Panc1 (cell line): ENCODE measurements around the gene FKTN. TPM values are rescaled to one million over a fixed set of nuclear protein-coding genes. Genes with fewer than 3 reads are reported as not detected.

ENCODE experiments used
- ATAC-seq: fragments of 200-7000 bp; cut with Tn5 transposase; 2 replicates; pipeline ENCODE4 v1.9.1; 2020; ENCODE audit warnings: mild to moderate bottlenecking, moderate library complexity
- BruUV-seq: library from RNA; stranded (reverse); fragments of 400-500 nt; replicated peaks from 2 replicates; lab custom pipeline; 2021; lab: Mats Ljungman, UMichigan
- CTCF ChIA-PET: fragments of 300-600 bp; sonication (Branson Sonifier 250); formaldehyde crosslinking; loops from one replicate; lab custom pipeline; 2022; ENCODE audit warnings: antibody characterized with exemption; lab: Charles Lee
- POLR2A ChIA-PET: fragments of 300-600 bp; sonication (Branson Sonifier 250); formaldehyde crosslinking; loops from one replicate; lab custom pipeline; 2022; ENCODE audit warnings: antibody characterized with exemption; lab: Charles Lee
- DNase-seq: peaks from one replicate; pipeline ENCODE4 v3.0.0-alpha.2; 2010; ENCODE audit warnings: low read depth, low spot score
- H3K27ac ChIP-seq: 2 replicates; pipeline ENCODE4 v1.5.1; 2011; ENCODE audit warnings: mild to moderate bottlenecking, low read length, inconsistent platforms
- H3K27me3 ChIP-seq: fragments of 200-500 bp; sonication (Bioruptor generic); 2 replicates; pipeline ENCODE4 v1.6.0; 2014; ENCODE audit warnings: low read length, inconsistent platforms; ENCODE audit not compliant: control insufficient read depth, insufficient read depth
- H3K36me3 ChIP-seq: fragments of 200-500 bp; sonication (Bioruptor generic); 2 replicates; pipeline ENCODE4 v1.5.1; 2014; ENCODE audit warnings: inconsistent platforms, mild to moderate bottlenecking, low read length, moderate library complexity; ENCODE audit not compliant: control insufficient read depth, insufficient read depth
- H3K4me1 ChIP-seq: 2 replicates; pipeline ENCODE4 v1.5.1; 2011; ENCODE audit warnings: inconsistent platforms, mild to moderate bottlenecking, low read length, moderate library complexity; ENCODE audit not compliant: control insufficient read depth, insufficient read depth
- H3K4me3 ChIP-seq, 2 experiments: 2 replicates each; pipeline ENCODE4 v1.5.1; 2011 to 2012; ENCODE audit warnings: low read depth in 2 of 2, low read length in 2 of 2, mild to moderate bottlenecking in 2 of 2, inconsistent platforms in 1 of 2, moderate library complexity in 1 of 2
- H3K9me3 ChIP-seq: fragments of 200-500 bp; sonication (Bioruptor generic); 2 replicates; pipeline ENCODE4 v1.5.1; 2014; ENCODE audit warnings: low read depth, mild to moderate bottlenecking, inconsistent platforms, low read length, moderate library complexity; ENCODE audit not compliant: control insufficient read depth, insufficient read depth
- POLR2AphosphoS5 ChIP-seq: IDR thresholded peaks from 2 replicates; pipeline ENCODE4 v1.6.1; 2012; ENCODE audit warnings: mild to moderate bottlenecking, low read depth, low read length, moderate library complexity
- SIN3A ChIP-seq: IDR thresholded peaks from 2 replicates; pipeline ENCODE4 v1.6.1; 2012; ENCODE audit warnings: low read depth, mild to moderate bottlenecking, low read length, moderate library complexity, borderline replicate concordance; ENCODE audit not compliant: insufficient read depth
- TCF7L2 ChIP-seq: IDR thresholded peaks from 2 replicates; pipeline ENCODE4 v1.6.1; 2011; ENCODE audit warnings: mild to moderate bottlenecking, low read depth, low read length, inconsistent platforms
- in situ Hi-C: cut with HindIII; loops from 2 replicates; pipeline ENCODE4 v1.10.0; 2016; ENCODE audit warnings: low sequenced_read_pairs, low pct_unique_long_range_greater_than_20kb
- intact Hi-C: fragments of 100-400 bp; cut with micrococcal nuclease; formaldehyde crosslinking; loops from one replicate; pipeline ENCODE4 v1.10.0; 2022; ENCODE audit not compliant: unreplicated experiment
- total RNA-seq: library from RNA; stranded (reverse); gene quantifications from one replicate; pipeline ENCODE4 v1.2.1, GENCODE V29; 2021; ENCODE audit not compliant: unreplicated experiment
- TF ChIP-seq, protein P1 (sequence below), 2 experiments: IDR thresholded peaks; 2 replicates each; pipeline ENCODE4 v1.6.1; 2011 to 2012; ENCODE audit warnings: low read depth in 2 of 2, control low read depth in 1 of 2, low read length in 1 of 2, mild to moderate bottlenecking in 1 of 2, moderate library complexity in 1 of 2; ENCODE audit not compliant: insufficient read depth in 1 of 2
- TF ChIP-seq, protein P2 (sequence below): fragments of 450-650 bp; IDR thresholded peaks from 2 replicates; pipeline ENCODE4 v1.5.1; 2017; ENCODE audit warnings: mild to moderate bottlenecking

The FKTN gene
- total RNA-seq, 1 experiment from 2014 or later, result 15.2 TPM

GRCh38 chr9:105621001-105621400, 63.1 kb downstream of the FKTN start:
- no peak overlapping the region for H3K4me3 ChIP-seq
- no peak for TF ChIP-seq SIN3A
- TF ChIP-seq TCF7L2, result no peak
- TF ChIP-seq, protein P1, sequence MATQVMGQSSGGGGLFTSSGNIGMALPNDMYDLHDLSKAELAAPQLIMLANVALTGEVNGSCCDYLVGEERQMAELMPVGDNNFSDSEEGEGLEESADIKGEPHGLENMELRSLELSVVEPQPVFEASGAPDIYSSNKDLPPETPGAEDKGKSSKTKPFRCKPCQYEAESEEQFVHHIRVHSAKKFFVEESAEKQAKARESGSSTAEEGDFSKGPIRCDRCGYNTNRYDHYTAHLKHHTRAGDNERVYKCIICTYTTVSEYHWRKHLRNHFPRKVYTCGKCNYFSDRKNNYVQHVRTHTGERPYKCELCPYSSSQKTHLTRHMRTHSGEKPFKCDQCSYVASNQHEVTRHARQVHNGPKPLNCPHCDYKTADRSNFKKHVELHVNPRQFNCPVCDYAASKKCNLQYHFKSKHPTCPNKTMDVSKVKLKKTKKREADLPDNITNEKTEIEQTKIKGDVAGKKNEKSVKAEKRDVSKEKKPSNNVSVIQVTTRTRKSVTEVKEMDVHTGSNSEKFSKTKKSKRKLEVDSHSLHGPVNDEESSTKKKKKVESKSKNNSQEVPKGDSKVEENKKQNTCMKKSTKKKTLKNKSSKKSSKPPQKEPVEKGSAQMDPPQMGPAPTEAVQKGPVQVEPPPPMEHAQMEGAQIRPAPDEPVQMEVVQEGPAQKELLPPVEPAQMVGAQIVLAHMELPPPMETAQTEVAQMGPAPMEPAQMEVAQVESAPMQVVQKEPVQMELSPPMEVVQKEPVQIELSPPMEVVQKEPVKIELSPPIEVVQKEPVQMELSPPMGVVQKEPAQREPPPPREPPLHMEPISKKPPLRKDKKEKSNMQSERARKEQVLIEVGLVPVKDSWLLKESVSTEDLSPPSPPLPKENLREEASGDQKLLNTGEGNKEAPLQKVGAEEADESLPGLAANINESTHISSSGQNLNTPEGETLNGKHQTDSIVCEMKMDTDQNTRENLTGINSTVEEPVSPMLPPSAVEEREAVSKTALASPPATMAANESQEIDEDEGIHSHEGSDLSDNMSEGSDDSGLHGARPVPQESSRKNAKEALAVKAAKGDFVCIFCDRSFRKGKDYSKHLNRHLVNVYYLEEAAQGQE (IDR thresholded peaks at IDR 0.05; ENCODE audit: insufficient read depth in 1 of 2, low read depth in 2 of 2, low read length in 1 of 2), result no peak
- TF ChIP-seq, protein P2, sequence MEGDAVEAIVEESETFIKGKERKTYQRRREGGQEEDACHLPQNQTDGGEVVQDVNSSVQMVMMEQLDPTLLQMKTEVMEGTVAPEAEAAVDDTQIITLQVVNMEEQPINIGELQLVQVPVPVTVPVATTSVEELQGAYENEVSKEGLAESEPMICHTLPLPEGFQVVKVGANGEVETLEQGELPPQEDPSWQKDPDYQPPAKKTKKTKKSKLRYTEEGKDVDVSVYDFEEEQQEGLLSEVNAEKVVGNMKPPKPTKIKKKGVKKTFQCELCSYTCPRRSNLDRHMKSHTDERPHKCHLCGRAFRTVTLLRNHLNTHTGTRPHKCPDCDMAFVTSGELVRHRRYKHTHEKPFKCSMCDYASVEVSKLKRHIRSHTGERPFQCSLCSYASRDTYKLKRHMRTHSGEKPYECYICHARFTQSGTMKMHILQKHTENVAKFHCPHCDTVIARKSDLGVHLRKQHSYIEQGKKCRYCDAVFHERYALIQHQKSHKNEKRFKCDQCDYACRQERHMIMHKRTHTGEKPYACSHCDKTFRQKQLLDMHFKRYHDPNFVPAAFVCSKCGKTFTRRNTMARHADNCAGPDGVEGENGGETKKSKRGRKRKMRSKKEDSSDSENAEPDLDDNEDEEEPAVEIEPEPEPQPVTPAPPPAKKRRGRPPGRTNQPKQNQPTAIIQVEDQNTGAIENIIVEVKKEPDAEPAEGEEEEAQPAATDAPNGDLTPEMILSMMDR, result no peak
- no peak for TF ChIP-seq POLR2AphosphoS5
- no peaks in the 10 kb centered on the region for H3K9me3 ChIP-seq
- DNase-seq (no peak), ATAC-seq (no peak)
- H3K36me3 ChIP-seq, result no peaks in the 10 kb centered on the region
- intact Hi-C loops, result no loop called here
- H3K4me1 ChIP-seq, result no peaks in the 10 kb centered on the region
- no peak overlapping the region for H3K27ac ChIP-seq
- CTCF ChIA-PET, result no interaction called here
- in situ Hi-C loops, result no loop called here
- H3K27me3 ChIP-seq, result no peaks in the 10 kb centered on the region
- BruUV-seq, result no TSS peak
- POLR2A ChIA-PET, result no interaction called here

GRCh38 chr9:105625088-105625487, 67.2 kb downstream of the FKTN start:
- Histone ChIP-seq H3K9me3 (no peaks in the 10 kb centered on the region), H3K4me1 (no peaks in the 10 kb centered on the region), H3K27ac (no peak overlapping the region), H3K27me3 (no peaks in the 10 kb centered on the region), H3K36me3 (no peaks in the 10 kb centered on the region), H3K4me3 (no peak overlapping the region)
- TF ChIP-seq POLR2AphosphoS5, result no peak
- TF ChIP-seq SIN3A, result no peak
- CTCF ChIA-PET, result no interaction called here
- intact Hi-C loops (no loop called here), in situ Hi-C loops (no loop called here)
- DNase-seq (no peak), ATAC-seq (no peak)
- POLR2A ChIA-PET, result no interaction called here
- no TSS peak for BruUV-seq

GRCh38 chr9:105632807-105633206, 74.9 kb downstream of the FKTN start:
- Histone ChIP-seq H3K4me1 (no peaks in the 10 kb centered on the region), H3K27me3 (no peaks in the 10 kb centered on the region), H3K9me3 (no peaks in the 10 kb centered on the region), H3K27ac (no peak overlapping the region), H3K36me3 (no peaks in the 10 kb centered on the region), H3K4me3 (no peak overlapping the region)
- ChIA-PET POLR2A (no interaction called here), CTCF (no interaction called here)
- in situ Hi-C loops (no loop called here), intact Hi-C loops (no loop called here)
- ATAC-seq (no peak), DNase-seq (no peak)
- no peak for TF ChIP-seq POLR2AphosphoS5
- no peak for TF ChIP-seq TCF7L2
- no peak for TF ChIP-seq SIN3A
- TF ChIP-seq, protein P1 (IDR thresholded peaks at IDR 0.05; ENCODE audit: insufficient read depth in 1 of 2, low read depth in 2 of 2, low read length in 1 of 2), result no peak
- TF ChIP-seq, protein P2, result no peak
- BruUV-seq, result no TSS peak
